Heart left ventricle (tissue), 13 donors: ENCODE measurements around the gene RAB7B.

Source experiments
- CTCF ChIP-seq, 12 donors: fragments of 200-600 bp; sonication (generic) in 4 of 12; IDR thresholded peaks; one replicate each; pipeline versions ENCODE4 v1.5.0 to v1.8.0; 2018 to 2022; ENCODE audit warnings: antibody characterized with exemption in 12 of 12, mild to moderate bottlenecking in 5 of 12
- POLR2A ChIP-seq, 2 donors: fragments of 450-650 bp; IDR thresholded peaks; one replicate each; pipeline ENCODE4 v1.6.1; 2017; ENCODE audit warnings: antibody characterized with exemption in 2 of 2, mild to moderate bottlenecking in 2 of 2, moderate library complexity in 2 of 2
- donor health status: ischemic (EF 13 %, LVEDD 7.1; RV severe dilation, severe dysfunction).
- donor health status: DM: no; HTN: yes; CAD: no.
- donor health status: DM: no; HTN: no; CAD: no.
- donor health status: ischemic (EF 25% LVEDD 6.9; RV normal size, moderate dysfunction).
- donor health status: ischemic (EF 25% LVEDD 5.7; RV mildly dilated, moderate dysfunction).
- donor health status: ischemic (EF 35%, LVEDD 5.7; RV mildly dilated, moderate dysfunction).
- donor health status: nonischemic (EF 11% LVEDD 7.7; RV severe dilation, severe dysfunction).
- donor health status: DM: yes; HTN: yes; CAD: no.
- donor health status: PGD.
- donor health status: ischemic (EF 29% LVEDD 5.4; RV normal size, mild dysfunction).
- donor health status: nonischemic (EF 23%, LVEDD 6.1; RV moderate dilation, normal function).

- TF ChIP-seq CTCF (IDR thresholded peaks at IDR 0.05) (no peak), POLR2A (IDR thresholded peaks at IDR 0.05) (no peak)
Measured at GRCh38 chr1:205978676-205979075, 24.5 kb downstream of the RAB7B start.
